ENCODE measurements around the gene NEURL1. TPM values are rescaled to one million over a fixed set of nuclear protein-coding genes. Genes with fewer than 3 reads are reported as not detected.

Gene NEURL1
- polyA plus RNA-seq, 3 donors, result 3.0 to 17.2 (median 3.3) TPM

DNA sequence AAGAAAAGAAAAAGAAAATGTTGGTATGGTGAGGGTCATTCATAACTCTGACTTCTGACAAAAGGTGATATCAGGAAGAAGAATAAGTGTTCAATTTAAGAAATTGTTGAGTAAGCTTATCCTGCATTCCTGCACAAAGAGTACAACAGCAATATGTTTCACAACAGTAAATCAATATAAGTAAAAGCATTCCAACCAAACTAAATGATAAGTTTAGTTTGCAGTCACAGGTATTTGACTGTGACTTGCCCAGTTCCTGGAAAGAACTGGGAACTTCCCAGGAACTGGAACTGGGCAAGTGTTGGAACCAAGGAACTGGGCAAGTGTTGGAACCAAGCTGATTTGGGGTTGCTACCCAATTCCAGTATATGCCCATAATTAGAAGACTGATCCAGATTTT lies 35.0 kb downstream of the NEURL1 start:
- no peak overlapping the region for H3K9ac ChIP-seq (ENCODE audit: insufficient read depth, low read length, poor library complexity, severe bottlenecking)
- H3K36me3 ChIP-seq (replicated peaks in 1 of 2; ENCODE audit: control insufficient read depth in 1 of 2, insufficient read depth in 2 of 2, low read length in 2 of 2), result no peaks in the 10 kb centered on the region
- peaks cover 2 to 3% of the 10 kb centered on the region in 2 donors for H3K27me3 ChIP-seq (ENCODE audit: control insufficient read depth in 2 of 2, insufficient read depth in 2 of 2, low read length in 2 of 2)
- Mint-ChIP-seq H3K36me3 (no peaks in the 10 kb centered on the region), H3K27me3 (ENCODE audit: low read depth in 3 of 3) (peaks cover 4 to 32% (median 13%) of the 10 kb centered on the region in 3 donors), H3K9me3 (peaks cover 5 to 31% (median 28%) of the 10 kb centered on the region in 7 donors), H3K4me1 (no peaks in the 10 kb centered on the region), H3K4me3 (no peak overlapping the region), H3K27ac (no peak overlapping the region)
- H3K79me2 ChIP-seq (ENCODE audit: insufficient read depth, low read length), result no peaks in the 10 kb centered on the region
- intact Hi-C loops (cut with micrococcal nuclease), result no loop called here
- TF ChIP-seq, protein P1, sequence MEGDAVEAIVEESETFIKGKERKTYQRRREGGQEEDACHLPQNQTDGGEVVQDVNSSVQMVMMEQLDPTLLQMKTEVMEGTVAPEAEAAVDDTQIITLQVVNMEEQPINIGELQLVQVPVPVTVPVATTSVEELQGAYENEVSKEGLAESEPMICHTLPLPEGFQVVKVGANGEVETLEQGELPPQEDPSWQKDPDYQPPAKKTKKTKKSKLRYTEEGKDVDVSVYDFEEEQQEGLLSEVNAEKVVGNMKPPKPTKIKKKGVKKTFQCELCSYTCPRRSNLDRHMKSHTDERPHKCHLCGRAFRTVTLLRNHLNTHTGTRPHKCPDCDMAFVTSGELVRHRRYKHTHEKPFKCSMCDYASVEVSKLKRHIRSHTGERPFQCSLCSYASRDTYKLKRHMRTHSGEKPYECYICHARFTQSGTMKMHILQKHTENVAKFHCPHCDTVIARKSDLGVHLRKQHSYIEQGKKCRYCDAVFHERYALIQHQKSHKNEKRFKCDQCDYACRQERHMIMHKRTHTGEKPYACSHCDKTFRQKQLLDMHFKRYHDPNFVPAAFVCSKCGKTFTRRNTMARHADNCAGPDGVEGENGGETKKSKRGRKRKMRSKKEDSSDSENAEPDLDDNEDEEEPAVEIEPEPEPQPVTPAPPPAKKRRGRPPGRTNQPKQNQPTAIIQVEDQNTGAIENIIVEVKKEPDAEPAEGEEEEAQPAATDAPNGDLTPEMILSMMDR (IDR thresholded peaks at IDR 0.05), result no peak
- no peak for DNase-seq
- H4K20me1 ChIP-seq (ENCODE audit: insufficient read depth, low read length), result no peaks in the 10 kb centered on the region
- H3K4me2 ChIP-seq (replicated peaks; ENCODE audit: extremely low read depth, low read length, poor library complexity, severe bottlenecking), result no peak overlapping the region
- H3K4me1 ChIP-seq (ENCODE audit: control insufficient read depth in 1 of 2, insufficient read depth in 2 of 2, low read length in 2 of 2), result no peaks in the 10 kb centered on the region
- no peak overlapping the region for H3K4me3 ChIP-seq (replicated peaks in 1 of 3; ENCODE audit: low read depth in 2 of 3, low read length in 3 of 3)
- peaks cover 0 to 7% of the 10 kb centered on the region in 2 donors for H3K9me3 ChIP-seq (replicated peaks in 1 of 2; ENCODE audit: control insufficient read depth in 1 of 2, insufficient read depth in 1 of 2, low read length in 2 of 2)
- H2AFZ ChIP-seq (ENCODE audit: insufficient read depth, low read depth, low read length, poor library complexity, severe bottlenecking), result no peak overlapping the region
- no peak overlapping the region for H3K27ac ChIP-seq (ENCODE audit: low read depth in 1 of 2, low read length in 2 of 2)

- DNase-seq, result no peak
- TF ChIP-seq, protein P1 (IDR thresholded peaks at IDR 0.05), result no peak
- Mint-ChIP-seq H3K36me3 (no peaks in the 10 kb centered on the region), H3K27me3 (ENCODE audit: low read depth in 3 of 3) (peaks cover 4 to 30% (median 7%) of the 10 kb centered on the region in 3 donors), H3K9me3 (peaks cover 10 to 38% (median 30%) of the 10 kb centered on the region in 7 donors), H3K27ac (no peak overlapping the region), H3K4me3 (no peak overlapping the region), H3K4me1 (no peaks in the 10 kb centered on the region)
- H3K9ac ChIP-seq (ENCODE audit: insufficient read depth, low read length, poor library complexity, severe bottlenecking), result no peak overlapping the region
- H3K4me2 ChIP-seq (replicated peaks; ENCODE audit: extremely low read depth, low read length, poor library complexity, severe bottlenecking), result no peak overlapping the region
- H3K36me3 ChIP-seq (replicated peaks in 1 of 2; ENCODE audit: control insufficient read depth in 1 of 2, insufficient read depth in 2 of 2, low read length in 2 of 2), result no peaks in the 10 kb centered on the region
- H3K9me3 ChIP-seq (replicated peaks in 1 of 2; ENCODE audit: control insufficient read depth in 1 of 2, insufficient read depth in 1 of 2, low read length in 2 of 2), result peaks cover 0 to 10% of the 10 kb centered on the region in 2 donors
- no peak overlapping the region for H3K4me3 ChIP-seq (replicated peaks in 1 of 3; ENCODE audit: low read depth in 2 of 3, low read length in 3 of 3)
- H3K79me2 ChIP-seq (ENCODE audit: insufficient read depth, low read length), result no peaks in the 10 kb centered on the region
- intact Hi-C loops (cut with micrococcal nuclease), result no loop called here
- H4K20me1 ChIP-seq (ENCODE audit: insufficient read depth, low read length), result no peaks in the 10 kb centered on the region
- 100% methylated on average over 1 of the region's 1 CpG for WGBS (ENCODE audit: insufficient coverage)
- no peak overlapping the region for H3K27ac ChIP-seq (ENCODE audit: low read depth in 1 of 2, low read length in 2 of 2)
- peaks cover 2 to 3% of the 10 kb centered on the region in 2 donors for H3K27me3 ChIP-seq (ENCODE audit: control insufficient read depth in 2 of 2, insufficient read depth in 2 of 2, low read length in 2 of 2)
- no peaks in the 10 kb centered on the region for H3K4me1 ChIP-seq (ENCODE audit: control insufficient read depth in 1 of 2, insufficient read depth in 2 of 2, low read length in 2 of 2)
- H2AFZ ChIP-seq (ENCODE audit: insufficient read depth, low read depth, low read length, poor library complexity, severe bottlenecking), result no peak overlapping the region
Measured at GRCh38 chr10:103529539-103529938, 36.0 kb downstream of the NEURL1 start.
